ENCODE results near the gene AKAP13.

GRCh38 chr15:85453144-85453872 is 72.9 kb downstream of the AKAP13 start:
- TF ChIP-seq CTCF (IDR thresholded peaks at IDR 0.05) (no peak), EP300 (IDR thresholded peaks at IDR 0.05) (no peak)

All from ovary (tissue), 3 donors.